Natural killer cell treated with Interleukin-12 subunit alpha and Interleukin-12 subunit beta and Interleukin-15 and Interleukin-18, amount 100 ng/mL, for 72 hours (primary cell): Measurements from ENCODE around the gene SLC24A4. TPM values are rescaled to one million over a fixed set of nuclear protein-coding genes. Genes with fewer than 3 reads are reported as not detected.
"Not testable (repeated sequence)": the region's sequence is repeated elsewhere in the genome, so short reads cannot be mapped to it uniquely, and the experiment has no call there.

ENCODE experiments used
- ATAC-seq, 2 donors: fragments of 150-1000 bp; cut with Tn5 transposase in 1 of 2; sonication (Bioruptor Pico), chemical (Tn5 transposase) in 1 of 2; 2 replicates each; pipeline ENCODE4 v1.10.0; 2021
- DNase-seq: peaks from one replicate; pipeline ENCODE4 v3.0.0; 2022; ENCODE audit warnings: low spot score
- H3K27ac Mint-ChIP-seq, 2 donors: 1 replicate in 1 of 2; 2 replicates in 1 of 2; pipeline ENCODE4 v1.8.0; 2022; ENCODE audit warnings: mixed read lengths in 2 of 2, mild to moderate bottlenecking in 1 of 2, moderate library complexity in 1 of 2
- H3K27me3 Mint-ChIP-seq, 2 donors: 1 replicate in 1 of 2; 2 replicates in 1 of 2; pipeline ENCODE4 v1.8.0; 2022; ENCODE audit warnings: mixed read lengths in 2 of 2
- H3K36me3 Mint-ChIP-seq: one replicate; pipeline ENCODE4 v1.8.0; 2022; ENCODE audit warnings: mixed read lengths
- H3K4me1 Mint-ChIP-seq, 2 donors: 1 replicate in 1 of 2; 2 replicates in 1 of 2; pipeline ENCODE4 v1.8.0; 2022; ENCODE audit warnings: low read depth in 2 of 2, mixed read lengths in 2 of 2, mild to moderate bottlenecking in 1 of 2
- H3K4me3 Mint-ChIP-seq: one replicate; pipeline ENCODE4 v1.8.0; 2022; ENCODE audit warnings: mixed read lengths
- H3K9me3 Mint-ChIP-seq: 2 replicates; pipeline ENCODE4 v1.8.0; 2022; ENCODE audit warnings: mixed read lengths
- total RNA-seq, 2 donors: library from RNA; stranded (reverse); gene quantifications; one replicate each; pipeline ENCODE4 v1.2.3, GENCODE V29; 2022

Gene SLC24A4
- total RNA-seq, 2 donors from 2014 or later, result 0.17 to 0.36 TPM

DNA sequence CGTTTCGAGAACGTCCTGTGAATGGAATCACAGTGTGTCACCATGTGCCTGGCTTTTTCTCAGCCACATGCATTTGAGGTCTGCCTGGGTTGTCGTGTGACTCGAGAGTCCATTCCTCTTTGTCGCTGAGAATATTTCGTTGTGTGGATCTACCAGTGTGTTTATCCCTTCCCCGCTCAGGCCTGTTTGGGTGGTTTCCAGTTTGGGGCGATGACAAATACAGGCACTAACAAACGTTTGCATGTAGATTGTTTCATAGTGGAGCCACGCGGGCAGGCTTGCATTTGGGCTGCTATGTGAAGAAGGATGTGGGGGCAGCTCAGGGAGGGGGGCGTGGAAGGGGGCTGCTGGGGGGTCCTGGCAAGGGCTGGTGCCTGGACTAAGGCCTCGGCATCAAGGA lies 204.8 kb downstream of the SLC24A4 start:
- peaks cover 66 to 83% of the 10 kb centered on the region in 2 donors for H3K4me1 Mint-ChIP-seq
- no peaks in the 10 kb centered on the region for H3K36me3 Mint-ChIP-seq
- H3K4me3 Mint-ChIP-seq, result peak overlapping the region; percentile 88
- H3K27ac Mint-ChIP-seq, result peak overlapping the region; percentile 98 to 100
- ATAC-seq (peak in 1 of 2 donors; percentile 43), DNase-seq (no peak)
- peaks cover 9% of the 10 kb centered on the region for H3K9me3 Mint-ChIP-seq
- H3K27me3 Mint-ChIP-seq, result no peaks in the 10 kb centered on the region

DNA sequence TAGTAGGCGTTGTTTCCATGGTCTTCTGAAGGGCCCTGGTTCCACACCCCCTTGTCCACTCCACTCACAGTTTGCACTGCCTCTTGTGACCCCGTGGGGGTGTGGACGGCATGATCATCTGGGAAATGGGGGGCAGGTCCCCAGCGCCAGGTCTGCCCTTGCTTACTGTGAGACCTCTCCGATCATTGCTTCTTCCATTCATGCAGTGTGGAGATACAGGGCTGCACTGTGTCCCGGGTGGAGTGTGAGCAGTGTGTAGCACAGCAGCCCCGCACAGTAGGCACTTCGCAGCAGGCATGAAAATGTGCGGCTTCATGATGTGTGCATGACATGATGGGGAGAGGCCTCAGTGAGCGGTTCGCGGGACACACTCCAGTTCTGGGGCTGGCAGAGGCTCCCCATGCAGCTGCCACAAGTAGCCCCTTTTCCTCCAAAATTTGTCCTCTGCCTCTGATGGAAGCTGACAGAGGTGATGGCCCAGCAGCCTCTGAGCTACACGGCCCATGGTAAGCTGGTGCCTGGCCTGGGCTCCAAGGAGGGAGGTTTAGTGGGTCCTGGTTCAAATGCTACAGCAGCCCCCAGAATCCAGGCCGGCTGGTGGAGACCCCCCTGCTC lies 205.6 kb downstream of the SLC24A4 start:
- Mint-ChIP-seq H3K27ac (peak overlapping the region; percentile 98 to 100), H3K4me1 (peaks cover 71 to 85% of the 10 kb centered on the region in 2 donors), H3K36me3 (no peaks in the 10 kb centered on the region), H3K9me3 (peaks cover 9% of the 10 kb centered on the region), H3K4me3 (peak overlapping the region; percentile 88), H3K27me3 (no peaks in the 10 kb centered on the region)
- no peak for DNase-seq
- no peak for ATAC-seq

DNA sequence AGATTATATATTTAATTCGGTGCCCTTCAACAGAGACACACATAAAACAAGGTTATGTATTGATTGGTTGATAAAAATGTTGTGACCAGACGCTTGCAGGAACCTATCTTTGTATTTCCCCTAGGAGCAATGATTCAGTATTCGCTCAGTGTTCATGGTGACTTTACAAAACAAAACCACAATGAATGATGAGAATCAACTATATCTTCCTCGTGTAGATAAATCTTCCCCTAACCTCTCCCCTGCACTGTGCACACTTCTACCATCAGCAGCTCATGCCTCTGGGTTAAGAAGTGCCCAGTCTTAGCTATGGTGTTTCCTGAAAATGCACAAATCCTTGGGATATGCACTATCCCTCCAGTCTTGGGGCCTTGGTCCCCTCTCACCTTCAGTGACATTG lies 206.9 kb downstream of the SLC24A4 start:
- DNase-seq, result no peak
- peak overlapping the region; percentile 88 for H3K4me3 Mint-ChIP-seq
- H3K36me3 Mint-ChIP-seq, result no peaks in the 10 kb centered on the region
- peak in 1 of 2 donors; percentile 43 for ATAC-seq
- peak overlapping the region; percentile 98 to 100 for H3K27ac Mint-ChIP-seq
- peaks cover 9% of the 10 kb centered on the region for H3K9me3 Mint-ChIP-seq
- H3K27me3 Mint-ChIP-seq, result no peaks in the 10 kb centered on the region
- peaks cover 70 to 82% of the 10 kb centered on the region in 2 donors for H3K4me1 Mint-ChIP-seq

DNA sequence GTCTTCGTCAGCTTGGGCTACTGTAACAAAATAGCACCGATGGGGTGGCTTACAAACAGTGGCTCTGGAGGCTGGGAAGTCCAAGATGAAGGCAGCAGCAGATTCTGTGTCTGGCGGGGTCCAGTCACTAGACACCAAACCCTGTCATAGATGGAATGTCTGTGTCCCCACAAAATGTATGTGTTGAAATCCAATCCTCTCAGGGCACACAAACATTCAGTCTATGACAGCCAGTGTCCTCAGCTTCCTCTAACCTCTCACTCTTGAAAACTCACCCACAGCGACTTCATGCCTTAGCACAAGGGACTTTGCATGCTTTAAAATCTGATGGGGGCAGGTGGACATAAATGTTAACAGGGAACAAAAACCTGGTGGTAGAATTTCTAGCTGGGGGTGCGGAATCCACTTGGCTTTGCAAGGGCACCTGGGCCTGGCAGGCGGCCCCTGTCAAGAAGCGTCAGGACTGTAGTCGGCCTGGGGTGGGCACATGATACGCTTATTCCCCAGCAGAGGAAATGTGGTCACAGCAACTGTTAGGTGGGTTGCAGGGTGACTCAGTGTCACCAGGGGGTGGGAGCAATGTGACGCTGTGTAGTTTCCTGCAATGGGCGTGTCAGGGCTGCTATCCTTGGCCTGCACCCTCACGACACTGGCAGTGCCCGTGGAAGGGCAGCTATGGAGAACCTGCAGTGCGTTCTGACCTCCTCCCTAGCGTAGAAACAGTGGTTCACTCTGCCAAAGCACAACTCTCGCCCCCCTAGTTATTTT lies 208.3 kb downstream of the SLC24A4 start:
- H3K4me1 Mint-ChIP-seq, result peaks cover 75 to 88% of the 10 kb centered on the region in 2 donors
- peak overlapping the region; percentile 98 to 100 for H3K27ac Mint-ChIP-seq
- peaks cover 9% of the 10 kb centered on the region for H3K9me3 Mint-ChIP-seq
- ATAC-seq (peak; percentile 92 to 96), DNase-seq (peak; percentile 94)
- H3K4me3 Mint-ChIP-seq, result peak overlapping the region; percentile 88
- H3K36me3 Mint-ChIP-seq, result peaks cover 4% of the 10 kb centered on the region
- H3K27me3 Mint-ChIP-seq, result no peaks in the 10 kb centered on the region

- peak overlapping the region; percentile 88 for H3K4me3 Mint-ChIP-seq
- H3K36me3 Mint-ChIP-seq, result peaks cover 5% of the 10 kb centered on the region
- ATAC-seq (no peak), DNase-seq (no peak)
- peak overlapping the region; percentile 98 to 100 for H3K27ac Mint-ChIP-seq
- peaks cover 7% of the 10 kb centered on the region for H3K9me3 Mint-ChIP-seq
- peaks cover 74 to 84% of the 10 kb centered on the region in 2 donors for H3K4me1 Mint-ChIP-seq
- H3K27me3 Mint-ChIP-seq, result no peaks in the 10 kb centered on the region
These were observed 209.7 kb downstream of the SLC24A4 start for GRCh38 chr14:92532490-92533163.

DNA sequence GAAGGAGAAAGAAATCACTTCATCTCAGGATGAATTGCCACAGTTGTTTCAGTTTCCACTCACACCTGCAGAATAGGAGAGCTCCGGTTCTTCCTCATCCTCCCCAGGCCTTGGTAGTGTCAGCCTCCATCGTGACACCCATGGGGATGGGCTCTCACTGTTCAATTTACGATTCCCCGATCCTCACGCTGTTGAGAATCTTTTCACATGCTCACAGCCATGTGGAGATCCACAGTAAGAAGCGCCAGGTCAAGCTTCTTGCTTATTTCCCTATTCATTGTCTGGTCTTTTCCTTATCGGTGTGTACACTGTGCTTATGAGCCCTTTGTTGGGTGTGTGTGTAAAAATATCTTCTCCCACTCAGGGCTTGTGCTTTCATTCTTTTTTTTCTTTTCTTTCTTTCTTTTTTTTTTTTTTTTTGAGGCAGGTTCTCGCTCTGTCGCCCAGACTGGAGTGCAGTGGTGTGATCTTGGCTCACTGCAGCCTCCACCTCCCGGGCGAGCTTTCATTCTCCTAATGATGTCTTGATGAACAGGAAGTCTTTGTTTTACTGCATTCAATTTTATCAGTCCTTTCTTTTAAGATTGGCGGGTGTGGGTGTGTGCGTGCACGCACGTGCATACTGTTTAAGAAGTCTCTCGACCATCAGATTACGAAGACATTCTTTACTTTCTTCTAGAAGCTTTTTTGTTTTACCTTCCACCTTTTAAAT lies 212.1 kb downstream of the SLC24A4 start:
- peak overlapping the region; percentile 90 to 100 for H3K27ac Mint-ChIP-seq
- ATAC-seq, result no peak
- peak overlapping the region; percentile 79 for H3K4me3 Mint-ChIP-seq
- peaks cover 71 to 78% of the 10 kb centered on the region in 2 donors for H3K4me1 Mint-ChIP-seq
- H3K9me3 Mint-ChIP-seq, result peaks cover under 1% of the 10 kb centered on the region
- DNase-seq, result no peak
- peaks cover 5% of the 10 kb centered on the region for H3K36me3 Mint-ChIP-seq
- no peaks in the 10 kb centered on the region for H3K27me3 Mint-ChIP-seq

DNA sequence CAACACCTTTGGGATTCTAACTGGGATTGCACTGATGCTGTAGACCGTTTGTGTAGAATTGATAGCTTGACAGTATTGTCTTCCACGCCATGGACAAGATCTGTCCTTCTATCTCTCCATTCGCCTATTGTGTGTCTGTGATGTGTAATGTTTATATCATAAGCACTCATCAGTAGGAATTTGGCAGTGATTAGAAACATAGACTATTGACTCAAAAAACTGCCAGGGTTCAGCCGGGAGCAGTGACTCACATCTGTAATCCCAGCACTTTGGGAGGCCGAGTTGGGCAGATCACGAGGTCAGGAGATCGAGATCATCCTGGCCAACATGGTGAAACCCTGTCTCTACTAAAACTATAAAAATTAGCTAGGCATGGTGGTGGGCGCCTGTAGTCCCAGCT lies 213.3 kb downstream of the SLC24A4 start:
- H3K36me3 Mint-ChIP-seq, H3K27me3 Mint-ChIP-seq, ATAC-seq, H3K9me3 Mint-ChIP-seq, DNase-seq: not testable (repeated sequence)
- H3K4me1 Mint-ChIP-seq, result peaks cover 71 to 78% of the 10 kb centered on the region in 2 donors
- H3K27ac Mint-ChIP-seq, result peak overlapping the region; percentile 90 to 100
- peak overlapping the region; percentile 79 for H3K4me3 Mint-ChIP-seq

DNA sequence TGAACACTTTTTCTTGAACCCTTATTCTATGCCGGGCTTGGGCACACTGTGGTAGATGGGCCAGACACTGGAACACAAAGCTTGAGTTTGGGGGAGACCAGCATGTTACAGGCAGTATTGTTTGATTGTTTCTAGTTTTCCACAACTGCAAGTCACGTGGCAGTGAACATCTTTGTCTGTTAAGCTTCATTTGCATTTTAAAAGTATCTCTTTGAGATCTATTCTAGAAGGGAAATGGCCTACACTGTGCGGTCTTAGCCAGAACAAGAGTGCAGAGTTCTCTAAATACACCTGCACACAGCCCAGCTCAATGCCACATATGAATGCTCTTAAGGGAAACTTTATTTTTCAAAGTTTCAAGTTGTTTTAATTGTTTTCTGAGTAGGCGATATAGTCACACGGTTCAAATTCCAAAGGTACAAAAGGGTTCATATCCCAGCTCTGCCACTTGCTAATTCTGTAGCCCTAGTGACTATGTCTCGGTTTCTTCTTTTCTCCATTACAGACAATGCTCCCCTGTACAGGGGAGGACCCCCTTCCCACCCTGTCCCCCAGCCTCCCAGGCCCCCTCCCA lies 215.5 kb downstream of the SLC24A4 start:
- Mint-ChIP-seq H3K36me3 (peaks cover 5% of the 10 kb centered on the region), H3K4me3 (peak overlapping the region; percentile 52), H3K27ac (peak overlapping the region; percentile 64 to 72), H3K27me3 (no peaks in the 10 kb centered on the region), H3K9me3 (no peaks in the 10 kb centered on the region), H3K4me1 (peaks cover 69 to 78% of the 10 kb centered on the region in 2 donors)
- DNase-seq (no peak), ATAC-seq (no peak)

- H3K27me3 Mint-ChIP-seq, result no peaks in the 10 kb centered on the region
- no peak for DNase-seq
- H3K4me3 Mint-ChIP-seq, result peak overlapping the region; percentile 52
- H3K36me3 Mint-ChIP-seq, result peaks cover 5% of the 10 kb centered on the region
- no peak for ATAC-seq
- peaks cover 74 to 79% of the 10 kb centered on the region in 2 donors for H3K4me1 Mint-ChIP-seq
- peak overlapping the region; percentile 64 to 72 for H3K27ac Mint-ChIP-seq
- H3K9me3 Mint-ChIP-seq, result no peaks in the 10 kb centered on the region
These were observed 216.5 kb downstream of the SLC24A4 start for GRCh38 chr14:92539419-92539818.

DNA sequence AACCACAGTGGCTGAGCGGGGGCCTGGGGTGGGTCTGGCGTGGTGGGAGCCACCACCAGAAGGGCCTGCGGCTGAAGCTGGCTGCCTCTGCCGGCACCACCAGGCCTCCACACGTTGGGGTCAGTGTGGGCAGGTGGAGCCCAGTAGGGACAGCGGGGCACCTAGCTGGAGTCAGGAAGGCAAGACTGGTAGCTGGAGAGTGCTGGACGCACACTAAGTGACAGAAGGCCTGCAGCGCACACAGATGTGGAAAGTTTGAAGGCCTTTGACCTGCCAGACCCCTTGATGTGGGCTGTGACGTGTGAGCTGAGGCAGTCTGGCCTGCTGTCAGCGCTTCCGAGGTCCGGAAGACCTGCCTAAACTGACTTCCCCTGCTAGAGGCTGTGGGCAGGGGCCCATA lies 216.9 kb downstream of the SLC24A4 start:
- no peaks in the 10 kb centered on the region for H3K27me3 Mint-ChIP-seq
- H3K4me1 Mint-ChIP-seq, result peaks cover 74 to 79% of the 10 kb centered on the region in 2 donors
- peak overlapping the region; percentile 52 for H3K4me3 Mint-ChIP-seq

GRCh38 chr14:92540472-92541048 lies 217.6 kb downstream of the SLC24A4 start:
- Mint-ChIP-seq H3K27ac (peak overlapping the region; percentile 64 to 72), H3K4me3 (peak overlapping the region; percentile 52), H3K4me1 (peaks cover 68 to 76% of the 10 kb centered on the region in 2 donors), H3K27me3 (no peaks in the 10 kb centered on the region), H3K36me3 (peaks cover 5% of the 10 kb centered on the region), H3K9me3 (no peaks in the 10 kb centered on the region)
- DNase-seq, result no peak
- ATAC-seq, result no peak

More for the DNA sequence above, 216.9 kb downstream of the SLC24A4 start:
- Mint-ChIP-seq H3K9me3 (no peaks in the 10 kb centered on the region), H3K27ac (peak overlapping the region; percentile 64 to 72), H3K36me3 (peaks cover 5% of the 10 kb centered on the region)
- peak; percentile 78 to 79 for ATAC-seq
- no peak for DNase-seq

GRCh38 chr14:92542766-92543554 lies 220.0 kb downstream of the SLC24A4 start:
- Mint-ChIP-seq H3K36me3 (no peaks in the 10 kb centered on the region), H3K27ac (peak overlapping the region; percentile 64 to 72), H3K4me3 (peak overlapping the region; percentile 10), H3K4me1 (peaks cover 67 to 70% of the 10 kb centered on the region in 2 donors), H3K9me3 (no peaks in the 10 kb centered on the region), H3K27me3 (no peaks in the 10 kb centered on the region)
- ATAC-seq (peak; percentile 60 to 66), DNase-seq (no peak)
